ENCODE measurements around the gene TLX1. TPM values are rescaled to one million over a fixed set of nuclear protein-coding genes. Genes with fewer than 3 reads are reported as not detected.

The TLX1 gene
- total RNA-seq, 1 experiment from 2014 or later: not detected

DNA sequence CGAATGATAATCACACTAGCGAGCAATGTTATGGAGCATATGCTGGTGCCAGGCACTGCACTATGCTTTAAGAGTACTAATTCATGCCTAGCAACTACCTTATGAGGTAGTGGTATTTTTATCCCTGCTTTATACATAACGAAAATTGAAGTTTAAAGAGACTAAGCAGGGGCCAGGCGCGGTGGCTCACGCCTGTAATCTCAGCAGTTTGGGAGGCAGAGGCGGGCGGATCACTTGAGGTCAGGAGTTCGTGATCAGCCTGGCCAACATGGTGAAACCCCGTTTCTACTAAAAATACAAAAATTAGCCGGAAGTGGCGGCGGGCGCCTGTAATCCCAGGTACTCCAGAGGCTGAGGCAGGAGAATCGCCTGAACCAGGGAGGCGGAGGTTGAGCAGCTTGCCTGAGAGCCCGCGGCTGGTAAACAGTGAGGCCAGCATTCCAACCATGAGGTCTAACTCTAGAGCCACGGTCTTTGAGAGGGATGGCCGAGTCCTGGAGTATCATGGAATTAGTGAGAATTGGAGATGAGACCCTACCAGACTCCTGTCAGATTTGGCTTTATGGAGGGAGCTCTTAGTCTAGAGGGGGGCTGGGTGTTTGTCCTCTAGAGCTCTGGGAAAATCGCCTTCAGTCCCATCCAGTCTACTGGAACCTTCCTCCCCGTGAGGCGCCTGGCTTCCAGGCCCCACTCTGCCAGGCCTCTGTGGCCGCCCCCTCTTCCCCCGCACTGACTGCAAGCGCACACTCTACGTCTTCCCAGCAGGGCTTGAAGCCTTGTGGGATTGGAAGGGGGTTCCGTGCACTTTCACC lies 11.6 kb downstream of the TLX1 start:
- Histone ChIP-seq H3K9me2 (replicated peaks; ENCODE audit: low read length) (no peaks in the 10 kb centered on the region), H3K4me2 (ENCODE audit: low read length) (peak overlapping the region; percentile 70), H3F3A (ENCODE audit: low read length, unreplicated experiment) (no peaks in the 10 kb centered on the region), H3K27ac (ENCODE audit: low read length) (no peak overlapping the region), H4K20me1 (ENCODE audit: low read length) (no peaks in the 10 kb centered on the region), H3K27me3 (ENCODE audit: low read length) (peaks cover 4% of the 10 kb centered on the region; the same call in 1 of the 2 replicates), H3K4me3 (ENCODE audit: low read length) (no peak overlapping the region), H2AFZ (ENCODE audit: low read length) (peak overlapping the region; percentile 89), H3K9ac (ENCODE audit: low read length) (no peak overlapping the region), H3K9me3 (ENCODE audit: low read length) (no peaks in the 10 kb centered on the region), H3K79me2 (ENCODE audit: low read length) (no peaks in the 10 kb centered on the region), H3K4me1 (ENCODE audit: insufficient read depth, low read length) (peaks cover 9% of the 10 kb centered on the region; the same call in 1 of the 2 replicates), H3K36me3 (ENCODE audit: low read depth, low read length) (no peaks in the 10 kb centered on the region)
- no peak; the same call in 1 of the 2 replicates for ATAC-seq
- no peak for DNase-seq
- intact Hi-C loops (cut with micrococcal nuclease): loop anchor here (5.0 kb wide), 1 partner anchor 100 kb away; no protein-coding TSS in a partner anchor
- ChIA-PET CTCF (interaction anchor here (0.7 to 2.9 kb wide), 9 partner anchors 44 to 93 kb away, joined by 3 to 48 read pairs (median 5); no protein-coding TSS in a partner anchor), POLR2A (ENCODE audit: unreplicated experiment) (no interaction called here)
- TF ChIP-seq EZH2phosphoT487 (IDR thresholded peaks at IDR 0.05; ENCODE audit: borderline replicate concordance, low read length): no peak
- no peak; the same call in 1 of the 2 replicates for TF ChIP-seq CTCF (conservative IDR thresholded peaks at IDR 0.05; ENCODE audit: low read depth, low read length)
- no peak for TF ChIP-seq EZH2 (IDR thresholded peaks at IDR 0.05; ENCODE audit: low read length, unreplicated experiment)
- BruUV-seq (replicated peaks): no TSS peak

- Histone ChIP-seq H3K27me3 (ENCODE audit: low read length) (peaks cover 4% of the 10 kb centered on the region; the same call in 1 of the 2 replicates), H3K36me3 (ENCODE audit: low read depth, low read length) (no peaks in the 10 kb centered on the region), H3K9ac (ENCODE audit: low read length) (no peak overlapping the region), H2AFZ (ENCODE audit: low read length) (no peak overlapping the region), H3K9me3 (ENCODE audit: low read length) (no peaks in the 10 kb centered on the region), H3K4me3 (ENCODE audit: low read length) (no peak overlapping the region), H3K9me2 (replicated peaks; ENCODE audit: low read length) (no peaks in the 10 kb centered on the region), H3K4me2 (ENCODE audit: low read length) (no peak overlapping the region), H3K79me2 (ENCODE audit: low read length) (no peaks in the 10 kb centered on the region), H4K20me1 (ENCODE audit: low read length) (no peaks in the 10 kb centered on the region), H3K4me1 (ENCODE audit: insufficient read depth, low read length) (peaks cover 9% of the 10 kb centered on the region; the same call in 1 of the 2 replicates), H3F3A (ENCODE audit: low read length, unreplicated experiment) (no peaks in the 10 kb centered on the region), H3K27ac (ENCODE audit: low read length) (no peak overlapping the region)
- BruUV-seq (replicated peaks): no TSS peak
- ATAC-seq (no peak), DNase-seq (no peak)
- intact Hi-C loops (cut with micrococcal nuclease): loop anchor here (5.0 kb wide), 1 partner anchor 101 kb away; no protein-coding TSS in a partner anchor
- POLR2A ChIA-PET (ENCODE audit: unreplicated experiment): no interaction called here
- TF ChIP-seq EZH2phosphoT487 (IDR thresholded peaks at IDR 0.05; ENCODE audit: borderline replicate concordance, low read length): no peak
- TF ChIP-seq CTCF (conservative IDR thresholded peaks at IDR 0.05; ENCODE audit: low read depth, low read length): no peak
- TF ChIP-seq EZH2 (IDR thresholded peaks at IDR 0.05; ENCODE audit: low read length, unreplicated experiment): no peak
- CTCF ChIA-PET: interaction anchor here (2.9 kb wide), 1 partner anchor 47 kb away, joined by 48 read pairs; no protein-coding TSS in a partner anchor
Observed at GRCh38 chr10:101143345-101143630, 12.2 kb downstream of the TLX1 start.

GRCh38 chr10:101144053-101144452 lies 13.0 kb downstream of the TLX1 start:
- POLR2A ChIA-PET (ENCODE audit: unreplicated experiment): no interaction called here
- BruUV-seq (replicated peaks): no TSS peak

More at GRCh38 chr10:101144053-101144452, 13.0 kb downstream of the TLX1 start:
- H3K4me1 ChIP-seq (ENCODE audit: insufficient read depth, low read length): peaks cover 9% of the 10 kb centered on the region; the same call in 1 of the 2 replicates
- H3K4me2 ChIP-seq (ENCODE audit: low read length): no peak overlapping the region
- no peak for ATAC-seq
- intact Hi-C loops (cut with micrococcal nuclease): loop anchor here (5.0 kb wide), 1 partner anchor 102 kb away; no protein-coding TSS in a partner anchor
- TF ChIP-seq EZH2 (IDR thresholded peaks at IDR 0.05; ENCODE audit: low read length, unreplicated experiment) (no peak), CTCF (conservative IDR thresholded peaks at IDR 0.05; ENCODE audit: low read depth, low read length) (no peak), EZH2phosphoT487 (IDR thresholded peaks at IDR 0.05; ENCODE audit: borderline replicate concordance, low read length) (no peak)
- H3F3A ChIP-seq (ENCODE audit: low read length, unreplicated experiment): no peaks in the 10 kb centered on the region
- CTCF ChIA-PET: no interaction called here
- no peak overlapping the region for H3K4me3 ChIP-seq (ENCODE audit: low read length)
- H3K9ac ChIP-seq (ENCODE audit: low read length): no peak overlapping the region
- no peak overlapping the region for H3K27ac ChIP-seq (ENCODE audit: low read length)
- peaks cover 4% of the 10 kb centered on the region; the same call in 1 of the 2 replicates for H3K27me3 ChIP-seq (ENCODE audit: low read length)
- H3K9me2 ChIP-seq (replicated peaks; ENCODE audit: low read length): no peaks in the 10 kb centered on the region
- DNase-seq: no peak
- no peaks in the 10 kb centered on the region for H3K9me3 ChIP-seq (ENCODE audit: low read length)
- H4K20me1 ChIP-seq (ENCODE audit: low read length): no peaks in the 10 kb centered on the region
- no peak overlapping the region for H2AFZ ChIP-seq (ENCODE audit: low read length)
- H3K36me3 ChIP-seq (ENCODE audit: low read depth, low read length): no peaks in the 10 kb centered on the region
- no peaks in the 10 kb centered on the region for H3K79me2 ChIP-seq (ENCODE audit: low read length)
